Brain microvascular endothelial cell (primary cell): ENCODE data around the gene CADM1.

Experiments
- DNase-seq: peaks from one replicate; pipeline ENCODE4 v3.0.0-alpha.2; 2020
- H3K27ac ChIP-seq: fragments of 250-450 bp; sonication (Bioruptor Pico); 2 replicates; pipeline ENCODE4 v1.5.1; 2020; ENCODE audit warnings: mild to moderate bottlenecking, moderate library complexity
- H3K27me3 ChIP-seq: fragments of 250-450 bp; sonication (Bioruptor Pico); replicated peaks from 2 replicates; pipeline ENCODE4 v1.5.1; 2020; ENCODE audit warnings: mild to moderate bottlenecking
- H3K36me3 ChIP-seq: fragments of 250-450 bp; sonication (Bioruptor Pico); replicated peaks from 2 replicates; pipeline ENCODE4 v1.5.1; 2020; ENCODE audit warnings: mild to moderate bottlenecking
- H3K4me3 ChIP-seq: 2 replicates; pipeline ENCODE4 v1.5.1; 2011; ENCODE audit warnings: low read depth, mild to moderate bottlenecking, control low read depth, low read length, moderate library complexity
- in situ Hi-C: cut with HindIII; loops from 2 replicates; pipeline ENCODE4 v1.10.0; 2017; ENCODE audit warnings: low sequenced_read_pairs, low pct_ligation_motif_present
- TF ChIP-seq, protein P1 (sequence below): IDR thresholded peaks from 2 replicates; pipeline ENCODE4 v1.5.1; 2011; ENCODE audit warnings: low read depth, mild to moderate bottlenecking, moderate library complexity, low read length, control low read depth, inconsistent platforms; ENCODE audit errors: missing control alignments

The CADM1 gene

GRCh38 chr11:115247361-115247760 is 256.9 kb downstream of the CADM1 start:
- H3K27me3 ChIP-seq, result no peaks in the 10 kb centered on the region
- no peak overlapping the region for H3K27ac ChIP-seq
- in situ Hi-C loops, result no loop called here
- no peak overlapping the region for H3K4me3 ChIP-seq
- no peaks in the 10 kb centered on the region for H3K36me3 ChIP-seq
- TF ChIP-seq, protein P1, sequence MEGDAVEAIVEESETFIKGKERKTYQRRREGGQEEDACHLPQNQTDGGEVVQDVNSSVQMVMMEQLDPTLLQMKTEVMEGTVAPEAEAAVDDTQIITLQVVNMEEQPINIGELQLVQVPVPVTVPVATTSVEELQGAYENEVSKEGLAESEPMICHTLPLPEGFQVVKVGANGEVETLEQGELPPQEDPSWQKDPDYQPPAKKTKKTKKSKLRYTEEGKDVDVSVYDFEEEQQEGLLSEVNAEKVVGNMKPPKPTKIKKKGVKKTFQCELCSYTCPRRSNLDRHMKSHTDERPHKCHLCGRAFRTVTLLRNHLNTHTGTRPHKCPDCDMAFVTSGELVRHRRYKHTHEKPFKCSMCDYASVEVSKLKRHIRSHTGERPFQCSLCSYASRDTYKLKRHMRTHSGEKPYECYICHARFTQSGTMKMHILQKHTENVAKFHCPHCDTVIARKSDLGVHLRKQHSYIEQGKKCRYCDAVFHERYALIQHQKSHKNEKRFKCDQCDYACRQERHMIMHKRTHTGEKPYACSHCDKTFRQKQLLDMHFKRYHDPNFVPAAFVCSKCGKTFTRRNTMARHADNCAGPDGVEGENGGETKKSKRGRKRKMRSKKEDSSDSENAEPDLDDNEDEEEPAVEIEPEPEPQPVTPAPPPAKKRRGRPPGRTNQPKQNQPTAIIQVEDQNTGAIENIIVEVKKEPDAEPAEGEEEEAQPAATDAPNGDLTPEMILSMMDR, result no peak
- DNase-seq, result no peak

DNA sequence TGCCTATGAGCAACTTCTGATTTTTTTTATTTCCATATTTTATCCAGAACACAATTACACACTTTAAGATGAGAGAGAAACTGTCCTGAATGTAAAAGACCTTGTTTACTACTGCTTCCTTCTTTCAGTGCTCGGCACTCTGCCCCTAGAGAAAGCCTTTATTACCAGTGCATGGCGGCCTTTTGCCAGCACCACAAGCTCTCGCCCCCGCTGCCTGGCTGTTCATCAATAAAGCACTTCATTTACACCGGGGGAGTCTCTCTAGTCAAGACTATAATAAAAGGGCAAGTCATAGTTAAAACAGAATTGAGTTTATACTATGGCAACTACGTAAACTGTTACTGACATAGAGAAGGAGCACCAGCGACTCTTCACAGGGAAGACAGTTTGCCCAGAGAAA is 259.5 kb downstream of the CADM1 start:
- no peak overlapping the region for H3K27ac ChIP-seq
- H3K36me3 ChIP-seq, result no peaks in the 10 kb centered on the region
- no peaks in the 10 kb centered on the region for H3K27me3 ChIP-seq
- H3K4me3 ChIP-seq, result no peak overlapping the region
- DNase-seq, result no peak
- TF ChIP-seq, protein P1, result no peak
- in situ Hi-C loops, result no loop called here

- no peak overlapping the region for H3K4me3 ChIP-seq
- no peak for DNase-seq
- no peaks in the 10 kb centered on the region for H3K36me3 ChIP-seq
- no peak overlapping the region for H3K27ac ChIP-seq
- in situ Hi-C loops, result no loop called here
- TF ChIP-seq, protein P1, result no peak
- H3K27me3 ChIP-seq, result no peaks in the 10 kb centered on the region
These were observed 259.9 kb downstream of the CADM1 start for GRCh38 chr11:115244296-115244695.

DNA sequence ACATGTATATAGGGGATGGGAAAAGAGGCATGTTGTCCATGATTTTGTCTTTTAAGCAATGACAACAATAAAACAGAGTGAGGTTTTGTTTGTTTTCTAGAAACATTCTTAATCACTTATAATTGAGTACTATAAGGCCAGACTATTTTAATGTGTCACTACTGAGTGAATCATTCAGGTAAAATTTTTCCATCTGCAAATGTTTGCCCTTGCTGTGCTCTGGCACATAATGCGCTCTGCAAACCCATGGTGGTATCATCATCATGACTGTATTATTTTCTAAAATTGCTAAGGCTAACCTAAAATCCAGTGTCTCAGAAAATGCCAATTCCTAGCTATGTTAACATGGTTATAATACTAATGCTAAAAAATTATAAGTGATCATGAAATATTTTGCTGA is 261.2 kb downstream of the CADM1 start:
- no peak for DNase-seq
- in situ Hi-C loops, result no loop called here
- no peak overlapping the region for H3K4me3 ChIP-seq
- H3K36me3 ChIP-seq, result no peaks in the 10 kb centered on the region
- TF ChIP-seq, protein P1, result no peak
- H3K27ac ChIP-seq, result no peak overlapping the region
- no peaks in the 10 kb centered on the region for H3K27me3 ChIP-seq

- Histone ChIP-seq H3K4me3 (no peak overlapping the region), H3K27ac (no peak overlapping the region), H3K36me3 (no peaks in the 10 kb centered on the region), H3K27me3 (no peaks in the 10 kb centered on the region)
- TF ChIP-seq, protein P1, result no peak
- no peak for DNase-seq
- in situ Hi-C loops, result no loop called here
These were observed 262.3 kb downstream of the CADM1 start for GRCh38 chr11:115241899-115242298.

GRCh38 chr11:115238791-115239190 is 265.4 kb downstream of the CADM1 start:
- in situ Hi-C loops, result no loop called here

More at GRCh38 chr11:115238791-115239190, 265.4 kb downstream of the CADM1 start:
- Histone ChIP-seq H3K27ac (no peak overlapping the region), H3K27me3 (no peaks in the 10 kb centered on the region), H3K36me3 (no peaks in the 10 kb centered on the region), H3K4me3 (no peak overlapping the region)
- DNase-seq, result no peak
- TF ChIP-seq, protein P1, result peak; percentile 49
